Esophagus squamous epithelium (tissue), 4 donors: ENCODE data around the gene KIF5C.

Experiments
- CTCF ChIP-seq, 6 experiments: fragments of 450-650 bp in 4 of 6; fragments of 200-600 bp in 2 of 6; sonication (generic) in 2 of 6; IDR thresholded peaks; one replicate each; pipeline ENCODE4 v1.5.1; 2016 to 2019; ENCODE audit warnings: antibody characterized with exemption in 6 of 6, mild to moderate bottlenecking in 4 of 6, moderate library complexity in 4 of 6
- POLR2A ChIP-seq, 4 donors: fragments of 450-650 bp; IDR thresholded peaks; one replicate each; pipeline ENCODE4 v1.6.1; 2017; ENCODE audit warnings: antibody characterized with exemption in 4 of 4, mild to moderate bottlenecking in 4 of 4, moderate library complexity in 3 of 4

GRCh38 chr2:148979919-148980277 lies 104.9 kb downstream of the KIF5C start:
- TF ChIP-seq CTCF (IDR thresholded peaks at IDR 0.05) (no peak), POLR2A (IDR thresholded peaks at IDR 0.05) (no peak)
